ENCODE data around the gene SYNDIG1. TPM values are rescaled to one million over a fixed set of nuclear protein-coding genes. Genes with fewer than 3 reads are reported as not detected.

The SYNDIG1 gene
- total RNA-seq, 1 experiment from 2014 or later: not detected

DNA sequence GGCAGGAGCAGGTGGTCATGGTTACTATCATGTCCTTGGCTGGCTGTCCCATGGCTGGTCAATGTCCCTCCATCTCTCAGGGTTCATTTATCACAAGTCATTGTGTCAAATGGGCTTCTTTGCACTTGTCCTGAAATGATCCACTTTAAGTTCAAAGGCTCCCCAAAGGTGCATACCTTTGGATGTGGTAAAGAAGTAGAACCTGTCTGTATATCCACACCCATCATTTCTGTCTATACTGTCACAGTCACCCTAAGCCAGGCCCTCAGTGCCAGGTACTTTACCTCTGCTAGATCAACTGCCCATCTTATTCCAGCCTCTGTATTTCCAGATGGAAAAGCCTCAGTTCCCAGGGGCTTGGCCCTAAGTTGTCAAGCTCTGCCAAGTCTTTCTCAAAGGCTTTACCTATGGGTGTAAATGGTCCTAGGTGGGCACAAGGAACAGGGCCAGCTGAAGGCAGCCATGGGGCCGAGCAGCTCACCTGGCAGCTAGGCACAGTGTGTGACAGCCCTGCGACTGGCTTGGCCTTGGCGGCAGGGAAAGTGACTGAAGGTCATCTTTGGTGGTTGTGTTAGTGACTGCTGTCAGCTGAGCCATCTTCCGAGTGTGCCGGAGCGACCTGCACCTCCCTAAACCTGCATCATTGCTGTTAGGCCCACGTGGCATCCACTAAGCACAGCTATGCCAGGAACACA lies 198.4 kb downstream of the SYNDIG1 start:
- CTCF ChIA-PET: no interaction called here
- BruUV-seq (replicated peaks): no TSS peak
- no peak overlapping the region for H3K4me3 ChIP-seq (ENCODE audit: low read depth, low read length)
- no peaks in the 10 kb centered on the region for H3K4me1 Mint-ChIP-seq (ENCODE audit: low read depth, unreplicated experiment)
- no peaks in the 10 kb centered on the region for H3K9me3 Mint-ChIP-seq (ENCODE audit: unreplicated experiment)
- DNase-seq: peak in 1 of 2 experiments; percentile 9
- H3K36me3 ChIP-seq (ENCODE audit: control insufficient read depth, insufficient read depth, low read length): no peaks in the 10 kb centered on the region
- no peak overlapping the region for H3K4me3 Mint-ChIP-seq (ENCODE audit: unreplicated experiment)
- TF ChIP-seq, protein P1, sequence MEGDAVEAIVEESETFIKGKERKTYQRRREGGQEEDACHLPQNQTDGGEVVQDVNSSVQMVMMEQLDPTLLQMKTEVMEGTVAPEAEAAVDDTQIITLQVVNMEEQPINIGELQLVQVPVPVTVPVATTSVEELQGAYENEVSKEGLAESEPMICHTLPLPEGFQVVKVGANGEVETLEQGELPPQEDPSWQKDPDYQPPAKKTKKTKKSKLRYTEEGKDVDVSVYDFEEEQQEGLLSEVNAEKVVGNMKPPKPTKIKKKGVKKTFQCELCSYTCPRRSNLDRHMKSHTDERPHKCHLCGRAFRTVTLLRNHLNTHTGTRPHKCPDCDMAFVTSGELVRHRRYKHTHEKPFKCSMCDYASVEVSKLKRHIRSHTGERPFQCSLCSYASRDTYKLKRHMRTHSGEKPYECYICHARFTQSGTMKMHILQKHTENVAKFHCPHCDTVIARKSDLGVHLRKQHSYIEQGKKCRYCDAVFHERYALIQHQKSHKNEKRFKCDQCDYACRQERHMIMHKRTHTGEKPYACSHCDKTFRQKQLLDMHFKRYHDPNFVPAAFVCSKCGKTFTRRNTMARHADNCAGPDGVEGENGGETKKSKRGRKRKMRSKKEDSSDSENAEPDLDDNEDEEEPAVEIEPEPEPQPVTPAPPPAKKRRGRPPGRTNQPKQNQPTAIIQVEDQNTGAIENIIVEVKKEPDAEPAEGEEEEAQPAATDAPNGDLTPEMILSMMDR (IDR thresholded peaks at IDR 0.05; ENCODE audit: insufficient read depth in 1 of 2, low read depth in 1 of 2, low read length in 1 of 2, severe bottlenecking in 1 of 2, unreplicated experiment in 1 of 2): no peak
- no peaks in the 10 kb centered on the region for H3K9me3 ChIP-seq
- H3K36me3 Mint-ChIP-seq (ENCODE audit: insufficient read depth, unreplicated experiment): no peaks in the 10 kb centered on the region
- POLR2A ChIA-PET: no interaction called here
- intact Hi-C loops (cut with micrococcal nuclease; ENCODE audit: unreplicated experiment): no loop called here
- no peaks in the 10 kb centered on the region; the same call in 1 of the 2 replicates for H3K27me3 ChIP-seq (replicated peaks; ENCODE audit: control insufficient read depth, insufficient read depth, low read length)
- H3K4me1 ChIP-seq: no peaks in the 10 kb centered on the region
- peaks cover 15% of the 10 kb centered on the region for H3K27me3 Mint-ChIP-seq (ENCODE audit: insufficient read depth, unreplicated experiment)
- H3K27ac Mint-ChIP-seq (ENCODE audit: unreplicated experiment): no peak overlapping the region

DNA sequence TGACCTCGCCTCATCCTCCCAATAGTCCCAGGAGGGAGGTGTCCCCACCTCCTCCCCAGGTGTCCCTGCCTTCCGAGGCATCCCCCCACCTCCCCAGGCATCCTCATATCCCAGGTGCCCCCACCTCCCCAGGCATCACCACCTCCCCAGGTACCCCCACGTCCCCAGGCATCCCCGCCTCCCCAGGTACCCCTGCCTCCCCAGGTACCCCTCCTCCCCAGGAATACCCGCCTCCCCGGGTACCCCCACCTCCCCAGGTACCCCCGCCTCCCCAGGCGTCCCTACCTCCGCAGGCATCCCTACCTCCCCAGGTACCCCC lies 198.9 kb downstream of the SYNDIG1 start:
- POLR2A ChIA-PET: no interaction called here
- H3K9me3 Mint-ChIP-seq (ENCODE audit: unreplicated experiment): no peaks in the 10 kb centered on the region

DNA sequence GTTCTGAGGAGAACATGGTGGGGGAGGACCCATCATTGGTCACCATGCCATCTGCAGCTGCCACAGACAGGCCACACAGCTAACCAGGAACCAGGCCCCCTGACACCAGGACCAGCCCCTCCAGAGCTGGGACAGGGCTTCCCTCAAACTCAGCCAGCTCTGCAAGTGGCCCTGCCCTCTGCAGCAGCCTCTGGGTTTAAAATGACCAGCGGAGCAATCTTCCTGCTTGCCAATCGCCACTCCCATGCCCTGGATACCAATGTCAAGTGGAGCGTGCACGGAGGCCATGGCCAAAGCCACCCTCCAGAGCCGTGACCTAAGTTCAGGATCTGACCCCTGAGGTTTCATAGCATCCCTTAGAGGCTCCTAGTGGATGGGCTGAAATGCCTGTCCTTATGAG lies 199.4 kb downstream of the SYNDIG1 start:
- ChIA-PET POLR2A (no interaction called here), CTCF (no interaction called here)
- no peak overlapping the region for H3K4me3 Mint-ChIP-seq (ENCODE audit: unreplicated experiment)
- TF ChIP-seq, protein P1 (IDR thresholded peaks at IDR 0.05; ENCODE audit: insufficient read depth in 1 of 2, low read depth in 1 of 2, low read length in 1 of 2, severe bottlenecking in 1 of 2, unreplicated experiment in 1 of 2): no peak
- no peak overlapping the region for H3K4me3 ChIP-seq (ENCODE audit: low read depth, low read length)
- no peaks in the 10 kb centered on the region for H3K36me3 ChIP-seq (ENCODE audit: control insufficient read depth, insufficient read depth, low read length)
- DNase-seq: peak in 1 of 2 experiments; percentile 17
- no peaks in the 10 kb centered on the region for H3K9me3 ChIP-seq
- no peaks in the 10 kb centered on the region; the same call in 1 of the 2 replicates for H3K27me3 ChIP-seq (replicated peaks; ENCODE audit: control insufficient read depth, insufficient read depth, low read length)
- H3K27ac Mint-ChIP-seq (ENCODE audit: unreplicated experiment): no peak overlapping the region
- BruUV-seq (replicated peaks): no TSS peak
- H3K4me1 Mint-ChIP-seq (ENCODE audit: low read depth, unreplicated experiment): no peaks in the 10 kb centered on the region
- no peaks in the 10 kb centered on the region for H3K4me1 ChIP-seq
- H3K27me3 Mint-ChIP-seq (ENCODE audit: insufficient read depth, unreplicated experiment): peaks cover 15% of the 10 kb centered on the region
- no peaks in the 10 kb centered on the region for H3K36me3 Mint-ChIP-seq (ENCODE audit: insufficient read depth, unreplicated experiment)
- intact Hi-C loops (cut with micrococcal nuclease; ENCODE audit: unreplicated experiment): no loop called here
- no peaks in the 10 kb centered on the region for H3K9me3 Mint-ChIP-seq (ENCODE audit: unreplicated experiment)

More for the DNA sequence above, 198.9 kb downstream of the SYNDIG1 start:
- Histone ChIP-seq H3K36me3 (ENCODE audit: control insufficient read depth, insufficient read depth, low read length) (no peaks in the 10 kb centered on the region), H3K27me3 (replicated peaks; ENCODE audit: control insufficient read depth, insufficient read depth, low read length) (no peaks in the 10 kb centered on the region; the same call in 1 of the 2 replicates), H3K4me3 (ENCODE audit: low read depth, low read length) (no peak overlapping the region), H3K4me1 (no peaks in the 10 kb centered on the region), H3K9me3 (no peaks in the 10 kb centered on the region)
- Mint-ChIP-seq H3K4me1 (ENCODE audit: low read depth, unreplicated experiment) (no peaks in the 10 kb centered on the region), H3K27me3 (ENCODE audit: insufficient read depth, unreplicated experiment) (peaks cover 15% of the 10 kb centered on the region), H3K4me3 (ENCODE audit: unreplicated experiment) (no peak overlapping the region), H3K27ac (ENCODE audit: unreplicated experiment) (no peak overlapping the region), H3K36me3 (ENCODE audit: insufficient read depth, unreplicated experiment) (no peaks in the 10 kb centered on the region)
- intact Hi-C loops (cut with micrococcal nuclease; ENCODE audit: unreplicated experiment): no loop called here
- TF ChIP-seq, protein P1 (IDR thresholded peaks at IDR 0.05; ENCODE audit: insufficient read depth in 1 of 2, low read depth in 1 of 2, low read length in 1 of 2, severe bottlenecking in 1 of 2, unreplicated experiment in 1 of 2): no peak
- peak in 1 of 2 experiments; percentile 24 for DNase-seq
- CTCF ChIA-PET: no interaction called here
- BruUV-seq (replicated peaks): no TSS peak
